NCI-H345 treated with DMSO at 0.1 percent for 48 hours (cell line): ENCODE results near the gene BRD9.
"Not testable (repeated sequence)": the region's sequence is repeated elsewhere in the genome, so short reads cannot be mapped to it uniquely, and the experiment has no call there.

Source experiments
- DNase-seq: peaks from one replicate; lab custom pipeline; 2025; ENCODE audit not compliant: unreplicated experiment; lab: John Stamatoyannopoulos, UW

The BRD9 gene

GRCh38 chr5:880816-881550, 11.6 kb downstream of the BRD9 start:
- no peak for DNase-seq

- not testable (repeated sequence) for DNase-seq
Observed at GRCh38 chr5:878677-879076, 13.9 kb downstream of the BRD9 start.

- DNase-seq = no peak
Observed at GRCh38 chr5:878125-878524, 14.5 kb downstream of the BRD9 start.

GRCh38 chr5:876398-877365, 15.9 kb downstream of the BRD9 start:
- DNase-seq = no peak

- no peak for DNase-seq
Observed at GRCh38 chr5:875931-876330, 16.7 kb downstream of the BRD9 start.

GRCh38 chr5:873328-873727, 19.3 kb downstream of the BRD9 start:
- DNase-seq = no peak

GRCh38 chr5:872301-872700, 20.3 kb downstream of the BRD9 start:
- DNase-seq = no peak

GRCh38 chr5:871596-872298, 20.9 kb downstream of the BRD9 start:
- DNase-seq = no peak

- DNase-seq = no peak
Observed at GRCh38 chr5:870956-871355, 21.6 kb downstream of the BRD9 start.

- no peak for DNase-seq
Observed at GRCh38 chr5:868428-869135, 24.0 kb downstream of the BRD9 start.

- DNase-seq = no peak
Observed at GRCh38 chr5:867300-867870, 25.2 kb downstream of the BRD9 start.

- DNase-seq = no peak
Observed at GRCh38 chr5:865771-866170, 26.8 kb downstream of the BRD9 start.

- DNase-seq = no peak
Observed at GRCh38 chr5:865168-865521, 27.5 kb downstream of the BRD9 start.

GRCh38 chr5:864492-865167, 28.0 kb downstream of the BRD9 start:
- DNase-seq = no peak

GRCh38 chr5:863244-863805, 29.3 kb downstream of the BRD9 start:
- no peak for DNase-seq

- DNase-seq = no peak
Observed at GRCh38 chr5:862367-863243, 30.0 kb downstream of the BRD9 start.

- DNase-seq = no peak
Observed at GRCh38 chr5:861442-862366, 30.9 kb downstream of the BRD9 start.
